HepG2 (cell line): ENCODE results near the gene TBC1D20. TPM values are rescaled to one million over a fixed set of nuclear protein-coding genes. Genes with fewer than 3 reads are reported as not detected.

Source experiments
- BORCS8-MEF2B ChIP-seq: sonication (generic); formaldehyde crosslinking; IDR thresholded peaks from 2 replicates; pipeline ENCODE4 v1.8.0; 2022; ENCODE audit warnings: mild to moderate bottlenecking, missing genetic modification reagents
- ETS1 ChIP-seq: sonication (generic); formaldehyde crosslinking; IDR thresholded peaks from 2 replicates; pipeline ENCODE4 v1.4.0; 2020; ENCODE audit warnings: missing genetic modification reagents
- GMEB1 ChIP-seq: sonication (generic); formaldehyde crosslinking; IDR thresholded peaks from 2 replicates; pipeline ENCODE4 v1.5.1; 2020; ENCODE audit warnings: missing genetic modification reagents, mild to moderate bottlenecking, borderline replicate concordance
- HMGA1 ChIP-seq: sonication (generic); formaldehyde crosslinking; conservative IDR thresholded peaks from 2 replicates; pipeline ENCODE4 v1.4.0; 2020; ENCODE audit warnings: missing genetic modification reagents
- NAIF1 ChIP-seq: sonication (generic); formaldehyde crosslinking; IDR thresholded peaks from 2 replicates; pipeline ENCODE4 v1.5.0; 2020; ENCODE audit warnings: mild to moderate bottlenecking, missing genetic modification reagents, borderline replicate concordance
- NCOA5 ChIP-seq: sonication (generic); formaldehyde crosslinking; IDR thresholded peaks from 2 replicates; pipeline ENCODE4 v1.4.0; 2020; ENCODE audit warnings: missing genetic modification reagents
- POGK ChIP-seq: sonication (generic); formaldehyde crosslinking; conservative IDR thresholded peaks from 2 replicates; pipeline ENCODE4 v1.8.0; 2022; ENCODE audit warnings: mild to moderate bottlenecking, moderate library complexity, missing genetic modification reagents
- SMAD1 ChIP-seq: sonication (generic); formaldehyde crosslinking; IDR thresholded peaks from 2 replicates; pipeline ENCODE4 v1.4.0; 2020; ENCODE audit warnings: missing genetic modification reagents, low read depth, mild to moderate bottlenecking, borderline replicate concordance
- U2AF2 ChIP-seq: fragments of 200-400 bp; formaldehyde crosslinking; IDR thresholded peaks from 2 replicates; pipeline ENCODE4 v1.6.1; 2017; ENCODE audit warnings: low read depth, mild to moderate bottlenecking, low read length
- ZFX ChIP-seq: sonication (generic); formaldehyde crosslinking; IDR thresholded peaks from 2 replicates; pipeline ENCODE4 v1.4.0; 2020; ENCODE audit warnings: mild to moderate bottlenecking, low read depth, missing genetic modification reagents, moderate library complexity
- ZNF280B ChIP-seq: sonication (generic); formaldehyde crosslinking; IDR thresholded peaks from 2 replicates; pipeline ENCODE4 v1.5.0; 2020; ENCODE audit warnings: missing genetic modification reagents, mild to moderate bottlenecking, borderline replicate concordance
- ZNF430 ChIP-seq: sonication (generic); formaldehyde crosslinking; IDR thresholded peaks from 2 replicates; pipeline ENCODE4 v1.9.0; 2021; ENCODE audit warnings: mild to moderate bottlenecking, missing genetic modification reagents
- ZNF441 ChIP-seq: sonication (generic); formaldehyde crosslinking; IDR thresholded peaks from 2 replicates; pipeline ENCODE4 v1.7.0; 2021; ENCODE audit warnings: missing genetic modification reagents, borderline replicate concordance
- ZNF543 ChIP-seq: sonication (generic); formaldehyde crosslinking; IDR thresholded peaks from 2 replicates; pipeline ENCODE4 v1.4.0; 2020; ENCODE audit warnings: mild to moderate bottlenecking, missing genetic modification reagents
- ZNF737 ChIP-seq: sonication (generic); formaldehyde crosslinking; IDR thresholded peaks from 2 replicates; pipeline ENCODE4 v1.5.0; 2020; ENCODE audit warnings: missing genetic modification reagents, mild to moderate bottlenecking, borderline replicate concordance
- ZXDC ChIP-seq: sonication (generic); formaldehyde crosslinking; IDR thresholded peaks from 2 replicates; pipeline ENCODE4 v1.5.0; 2020; ENCODE audit warnings: mild to moderate bottlenecking, missing genetic modification reagents
- ZZZ3 ChIP-seq: sonication (generic); formaldehyde crosslinking; IDR thresholded peaks from 2 replicates; pipeline ENCODE4 v1.4.0; 2020; ENCODE audit warnings: missing genetic modification reagents, mild to moderate bottlenecking, borderline replicate concordance
- polyA plus RNA-seq, 8 experiments: library from polyadenylated mRNA; depleted of rRNA in 3 of 8; stranded (reverse) in 7 of 8; unstranded in 1 of 8; fragments of >200 nt; fragmentation: Illumina TruSeq in 4 of 8; extraction: Trizol in 4 of 8; gene quantifications; 2 replicates each; pipeline versions ENCODE4 v1.2.1 to v1.2.3, GENCODE V29; 2011 to 2016; ENCODE audit warnings: low read depth in 4 of 8, missing spikeins in 1 of 8, mixed read lengths in 1 of 8; ENCODE audit not compliant: insufficient read depth in 1 of 8
- total RNA-seq, 5 experiments: library from RNA; depleted of rRNA; stranded (reverse); fragments of >200 nt; fragmentation: Illumina TruSeq; extraction: Trizol; gene quantifications; 2 replicates each; pipeline ENCODE4 v1.2.3, GENCODE V29; 2016; ENCODE audit warnings: low read depth in 1 of 5

The TBC1D20 gene
- total and polyA plus RNA-seq, 2 of the 13 experiments (the other 11 are each of a cell fraction or from before 2014, with no cell fraction given): 36.6 to 47.1 TPM

GRCh38 chr20:434661-435419, 27.5 kb downstream of the TBC1D20 start (continued):
- TF ChIP-seq ZNF737 (CRISPR knock-in tag): no peak
- TF ChIP-seq BORCS8-MEF2B (CRISPR knock-in tag): peak; percentile 40; the same call in 1 of the 2 replicates
- TF ChIP-seq GMEB1: no peak
- no peak for TF ChIP-seq ZZZ3 (CRISPR knock-in tag)
- TF ChIP-seq U2AF2: no peak
- TF ChIP-seq ZNF441: no peak
- no peak for TF ChIP-seq ZNF543 (CRISPR knock-in tag)
- no peak for TF ChIP-seq ZNF280B (CRISPR knock-in tag)
- TF ChIP-seq ZNF430 (CRISPR knock-in tag): no peak
- TF ChIP-seq ZXDC (CRISPR knock-in tag): no peak
- 0 out of 2 replicates have a peak, but pooled peaks have one; percentile 13 for TF ChIP-seq POGK (CRISPR knock-in tag)
- TF ChIP-seq HMGA1: no peak
- TF ChIP-seq NCOA5 (CRISPR knock-in tag): no peak
- 0 out of 2 replicates have a peak, but pooled peaks have one; percentile 5 for TF ChIP-seq ZFX (CRISPR knock-in tag)
- TF ChIP-seq SMAD1 (CRISPR knock-in tag): no peak
- no peak for TF ChIP-seq ETS1 (CRISPR knock-in tag)
- no peak for TF ChIP-seq NAIF1 (CRISPR knock-in tag)
